ENCODE results near the gene EFNB3.

Gene EFNB3

DNA sequence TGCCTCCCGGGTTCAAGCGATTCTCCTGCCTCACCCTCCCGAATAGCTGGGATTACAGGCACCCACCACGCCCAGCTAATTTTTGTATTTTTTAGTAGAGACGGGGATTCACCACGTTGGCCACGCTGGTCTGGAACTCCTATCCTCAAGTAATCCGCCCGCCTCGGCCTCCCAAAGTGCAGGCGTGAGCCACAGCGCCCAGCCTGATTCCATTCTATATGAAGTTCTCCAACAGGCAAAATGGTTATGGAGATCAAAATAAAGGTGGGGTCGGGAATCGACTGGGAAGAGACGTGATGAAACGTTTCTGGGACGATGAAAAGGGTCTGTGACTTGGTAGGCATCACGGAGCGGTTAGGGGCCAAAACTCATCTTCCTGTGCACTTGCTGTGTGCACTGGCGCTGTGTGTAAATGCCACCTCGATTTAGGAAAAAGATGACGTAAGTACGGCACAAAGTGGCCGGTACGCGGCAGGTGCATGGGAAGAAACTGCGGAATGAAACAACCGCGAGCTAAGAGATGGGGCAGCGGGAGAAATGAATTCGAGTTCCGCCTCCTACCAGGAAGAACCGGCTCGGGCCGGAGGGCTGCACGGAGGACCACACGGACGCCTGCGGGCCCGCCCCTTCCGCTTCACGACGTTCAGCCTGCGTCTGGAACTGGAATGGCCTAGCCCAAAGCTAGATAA, 19.3 kb upstream of the EFNB3 start:
- TF ChIP-seq POLR2AphosphoS5 (IDR thresholded peaks at IDR 0.05; ENCODE audit: low read depth, low read length) (peak; percentile 53), TAF1 (IDR thresholded peaks at IDR 0.05; ENCODE audit: borderline replicate concordance, insufficient read depth, low read length) (peak; percentile 70; the same call in 1 of the 2 replicates), SIN3A (IDR thresholded peaks at IDR 0.05; ENCODE audit: borderline replicate concordance, insufficient read depth, low read length) (peak; percentile 77; the same call in 1 of the 2 replicates), FOXP2 (optimal IDR thresholded peaks at IDR 0.05; ENCODE audit: borderline replicate concordance, extremely low read depth, extremely low read length, insufficient read depth) (peak; percentile 56)
- TF ChIP-seq, protein P1, sequence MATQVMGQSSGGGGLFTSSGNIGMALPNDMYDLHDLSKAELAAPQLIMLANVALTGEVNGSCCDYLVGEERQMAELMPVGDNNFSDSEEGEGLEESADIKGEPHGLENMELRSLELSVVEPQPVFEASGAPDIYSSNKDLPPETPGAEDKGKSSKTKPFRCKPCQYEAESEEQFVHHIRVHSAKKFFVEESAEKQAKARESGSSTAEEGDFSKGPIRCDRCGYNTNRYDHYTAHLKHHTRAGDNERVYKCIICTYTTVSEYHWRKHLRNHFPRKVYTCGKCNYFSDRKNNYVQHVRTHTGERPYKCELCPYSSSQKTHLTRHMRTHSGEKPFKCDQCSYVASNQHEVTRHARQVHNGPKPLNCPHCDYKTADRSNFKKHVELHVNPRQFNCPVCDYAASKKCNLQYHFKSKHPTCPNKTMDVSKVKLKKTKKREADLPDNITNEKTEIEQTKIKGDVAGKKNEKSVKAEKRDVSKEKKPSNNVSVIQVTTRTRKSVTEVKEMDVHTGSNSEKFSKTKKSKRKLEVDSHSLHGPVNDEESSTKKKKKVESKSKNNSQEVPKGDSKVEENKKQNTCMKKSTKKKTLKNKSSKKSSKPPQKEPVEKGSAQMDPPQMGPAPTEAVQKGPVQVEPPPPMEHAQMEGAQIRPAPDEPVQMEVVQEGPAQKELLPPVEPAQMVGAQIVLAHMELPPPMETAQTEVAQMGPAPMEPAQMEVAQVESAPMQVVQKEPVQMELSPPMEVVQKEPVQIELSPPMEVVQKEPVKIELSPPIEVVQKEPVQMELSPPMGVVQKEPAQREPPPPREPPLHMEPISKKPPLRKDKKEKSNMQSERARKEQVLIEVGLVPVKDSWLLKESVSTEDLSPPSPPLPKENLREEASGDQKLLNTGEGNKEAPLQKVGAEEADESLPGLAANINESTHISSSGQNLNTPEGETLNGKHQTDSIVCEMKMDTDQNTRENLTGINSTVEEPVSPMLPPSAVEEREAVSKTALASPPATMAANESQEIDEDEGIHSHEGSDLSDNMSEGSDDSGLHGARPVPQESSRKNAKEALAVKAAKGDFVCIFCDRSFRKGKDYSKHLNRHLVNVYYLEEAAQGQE (IDR thresholded peaks at IDR 0.05; ENCODE audit: insufficient read depth in 1 of 2, low read depth in 2 of 2, low read length in 2 of 2): no peak

DNA sequence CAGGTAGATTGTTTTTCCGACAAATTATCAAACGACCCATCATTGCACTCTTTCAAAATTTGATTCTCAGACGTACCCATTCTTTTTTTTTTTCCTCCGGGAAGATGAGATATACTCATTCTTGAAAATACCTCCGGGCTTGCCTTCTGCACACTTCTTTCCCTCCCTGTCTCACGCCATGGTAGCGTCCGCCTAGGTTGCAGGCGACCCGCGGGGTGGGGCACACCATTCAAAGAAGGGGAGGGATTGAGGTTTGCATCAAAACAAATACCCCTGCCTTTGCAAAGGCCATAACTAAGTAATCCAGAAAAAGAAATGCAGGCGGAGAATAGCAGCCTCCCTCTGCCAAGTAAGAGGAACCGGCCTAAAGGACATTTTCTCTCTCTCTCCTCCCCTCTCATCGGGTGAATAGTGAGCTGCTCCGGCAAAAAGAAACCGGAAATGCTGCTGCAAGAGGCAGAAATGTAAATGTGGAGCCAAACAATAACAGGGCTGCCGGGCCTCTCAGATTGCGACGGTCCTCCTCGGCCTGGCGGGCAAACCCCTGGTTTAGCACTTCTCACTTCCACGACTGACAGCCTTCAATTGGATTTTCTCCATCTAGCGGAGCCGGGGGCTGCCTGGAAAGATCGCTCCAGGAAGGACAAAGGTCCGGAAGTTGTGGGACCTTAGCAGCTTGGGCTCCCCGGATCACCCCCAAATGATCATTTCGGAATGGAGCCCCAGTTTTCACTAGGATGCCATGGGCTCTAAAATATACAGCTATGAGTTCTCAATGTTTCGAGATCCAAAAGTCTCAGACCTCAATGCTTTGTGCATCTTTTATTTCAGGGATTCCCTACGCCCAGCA, 18.6 kb upstream of the EFNB3 start:
- TF ChIP-seq POLR2AphosphoS5 (IDR thresholded peaks at IDR 0.05; ENCODE audit: low read depth, low read length) (peak; percentile 64), SIN3A (IDR thresholded peaks at IDR 0.05; ENCODE audit: borderline replicate concordance, insufficient read depth, low read length) (peak; percentile 78; the same call in 1 of the 2 replicates), FOXP2 (optimal IDR thresholded peaks at IDR 0.05; ENCODE audit: borderline replicate concordance, extremely low read depth, extremely low read length, insufficient read depth) (no peak), TAF1 (IDR thresholded peaks at IDR 0.05; ENCODE audit: borderline replicate concordance, insufficient read depth, low read length) (peak; percentile 78; the same call in 1 of the 2 replicates)
- TF ChIP-seq, protein P1 (IDR thresholded peaks at IDR 0.05; ENCODE audit: insufficient read depth in 1 of 2, low read depth in 2 of 2, low read length in 2 of 2): no peak

DNA sequence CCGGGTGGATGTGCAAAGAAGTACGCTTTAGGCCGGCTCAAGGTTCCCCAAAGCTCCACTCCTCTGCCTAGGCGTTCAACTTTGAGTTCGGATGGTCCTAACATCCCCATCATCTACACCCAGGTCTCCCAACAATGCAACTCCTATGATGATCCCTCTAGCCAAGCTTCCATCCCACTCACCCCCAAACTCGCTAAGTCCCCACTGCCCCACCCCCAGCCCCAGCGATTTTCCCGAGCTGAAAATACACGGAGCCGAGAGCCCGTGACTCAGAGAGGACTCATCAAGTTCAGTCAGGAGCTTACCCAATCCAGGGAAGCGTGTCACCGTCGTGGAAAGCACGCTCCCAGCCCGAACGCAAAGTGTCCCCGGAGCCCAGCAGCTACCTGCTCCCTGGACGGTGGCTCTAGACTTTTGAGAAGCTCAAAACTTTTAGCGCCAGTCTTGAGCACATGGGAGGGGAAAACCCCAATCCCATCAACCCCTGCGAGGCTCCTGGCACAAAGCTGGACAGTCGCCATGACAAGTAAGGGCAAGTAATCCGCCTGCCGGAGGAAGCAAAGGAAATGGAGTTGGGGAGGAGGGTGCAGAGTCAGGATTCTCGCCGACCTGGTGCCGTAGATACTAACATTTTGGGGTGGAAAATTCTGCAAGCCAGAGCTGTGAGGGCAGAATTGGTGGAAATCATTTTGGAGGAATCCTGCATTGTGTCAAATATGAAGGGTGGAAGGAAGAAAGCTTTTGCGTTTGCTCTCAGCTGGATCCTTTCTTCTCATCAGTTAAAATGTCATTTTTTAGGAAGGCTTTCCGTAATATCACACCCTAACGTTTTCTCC, 17.7 kb upstream of the EFNB3 start, which contains the start of gene TP53:
Gene TP53, minus strand, starts transcription at position 419 of the 836 bp plus-strand sequence. CDS start 10,896 bp downstream, outside the sequence.
- TF ChIP-seq, protein P1 (IDR thresholded peaks at IDR 0.05; ENCODE audit: insufficient read depth in 1 of 2, low read depth in 2 of 2, low read length in 2 of 2): 0 out of 4 replicates have a peak, but pooled peaks of 1 of the 2 experiments have one; percentile 16
- TF ChIP-seq TAF1 (IDR thresholded peaks at IDR 0.05; ENCODE audit: borderline replicate concordance, insufficient read depth, low read length): peak; percentile 97
- TF ChIP-seq POLR2AphosphoS5 (IDR thresholded peaks at IDR 0.05; ENCODE audit: low read depth, low read length): peak; percentile 99
- no peak for TF ChIP-seq FOXP2 (optimal IDR thresholded peaks at IDR 0.05; ENCODE audit: borderline replicate concordance, extremely low read depth, extremely low read length, insufficient read depth)
- TF ChIP-seq SIN3A (IDR thresholded peaks at IDR 0.05; ENCODE audit: borderline replicate concordance, insufficient read depth, low read length): peak; percentile 71; the same call in 1 of the 2 replicates

DNA sequence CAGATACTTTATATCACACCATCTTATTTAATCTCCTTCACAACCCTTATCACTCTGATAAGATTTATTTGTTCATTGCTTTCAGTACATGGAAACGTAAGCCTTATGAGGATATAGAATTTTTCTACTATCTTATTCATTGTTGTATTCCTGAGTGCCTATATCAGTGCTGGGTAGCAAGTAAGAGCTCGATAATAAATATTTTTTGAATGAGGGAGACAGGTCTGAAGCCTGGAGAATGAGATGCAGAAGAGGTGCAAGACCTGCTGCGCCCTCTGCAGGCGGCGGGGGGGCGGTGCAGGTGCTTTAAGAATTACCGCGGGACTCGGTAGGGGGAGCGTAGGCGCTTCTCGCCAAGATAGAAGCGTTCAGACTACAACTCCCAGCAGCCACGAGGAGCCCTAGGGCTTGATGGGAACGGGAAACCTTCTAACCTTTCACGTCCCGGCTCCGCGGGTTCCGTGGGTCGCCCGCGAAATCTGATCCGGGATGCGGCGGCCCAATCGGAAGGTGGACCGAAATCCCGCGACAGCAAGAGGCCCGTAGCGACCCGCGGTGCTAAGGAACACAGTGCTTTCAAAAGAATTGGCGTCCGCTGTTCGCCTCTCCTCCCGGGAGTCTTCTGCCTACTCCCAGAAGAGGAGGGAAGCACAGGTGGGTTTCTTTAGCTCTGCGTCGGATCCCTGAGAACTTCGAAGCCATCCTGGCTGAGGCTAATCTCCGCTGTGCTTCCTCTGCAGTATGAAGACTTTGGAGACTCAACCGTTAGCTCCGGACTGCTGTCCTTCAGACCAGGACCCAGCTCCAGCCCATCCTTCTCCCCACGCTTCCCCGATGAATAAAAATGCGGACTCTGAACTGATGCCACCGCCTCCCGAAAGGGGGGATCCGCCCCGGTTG, 16.8 kb upstream of the EFNB3 start, which contains the start of gene WRAP53:
Gene WRAP53, plus strand, starts transcription at position 570 of the 900 bp plus-strand sequence. Its CDS starts 172 bp downstream, at position 742.
- TF ChIP-seq SIN3A (IDR thresholded peaks at IDR 0.05; ENCODE audit: borderline replicate concordance, insufficient read depth, low read length): peak; percentile 61; the same call in 1 of the 2 replicates
- TF ChIP-seq, protein P1 (IDR thresholded peaks at IDR 0.05; ENCODE audit: insufficient read depth in 1 of 2, low read depth in 2 of 2, low read length in 2 of 2): no peak
- TF ChIP-seq TAF1 (IDR thresholded peaks at IDR 0.05; ENCODE audit: borderline replicate concordance, insufficient read depth, low read length): peak; percentile 87
- TF ChIP-seq POLR2AphosphoS5 (IDR thresholded peaks at IDR 0.05; ENCODE audit: low read depth, low read length): peak; percentile 71; the same call in 1 of the 2 replicates
- TF ChIP-seq FOXP2 (optimal IDR thresholded peaks at IDR 0.05; ENCODE audit: borderline replicate concordance, extremely low read depth, extremely low read length, insufficient read depth): peak; percentile 31
